Stimulated activated CD8-positive, alpha-beta memory T cell treated with anti-CD3 and anti-CD28 coated beads, Interleukin-7, amount 100 ng/mL, for 1 hour (primary cell): ENCODE data around the gene CNOT4.

ENCODE experiments used
- DNase-seq, 2 donors: peaks; one replicate each; pipeline ENCODE4 v3.0.0-alpha.2; 2020; ENCODE audit warnings: low read depth in 2 of 2

Gene CNOT4, protein sequence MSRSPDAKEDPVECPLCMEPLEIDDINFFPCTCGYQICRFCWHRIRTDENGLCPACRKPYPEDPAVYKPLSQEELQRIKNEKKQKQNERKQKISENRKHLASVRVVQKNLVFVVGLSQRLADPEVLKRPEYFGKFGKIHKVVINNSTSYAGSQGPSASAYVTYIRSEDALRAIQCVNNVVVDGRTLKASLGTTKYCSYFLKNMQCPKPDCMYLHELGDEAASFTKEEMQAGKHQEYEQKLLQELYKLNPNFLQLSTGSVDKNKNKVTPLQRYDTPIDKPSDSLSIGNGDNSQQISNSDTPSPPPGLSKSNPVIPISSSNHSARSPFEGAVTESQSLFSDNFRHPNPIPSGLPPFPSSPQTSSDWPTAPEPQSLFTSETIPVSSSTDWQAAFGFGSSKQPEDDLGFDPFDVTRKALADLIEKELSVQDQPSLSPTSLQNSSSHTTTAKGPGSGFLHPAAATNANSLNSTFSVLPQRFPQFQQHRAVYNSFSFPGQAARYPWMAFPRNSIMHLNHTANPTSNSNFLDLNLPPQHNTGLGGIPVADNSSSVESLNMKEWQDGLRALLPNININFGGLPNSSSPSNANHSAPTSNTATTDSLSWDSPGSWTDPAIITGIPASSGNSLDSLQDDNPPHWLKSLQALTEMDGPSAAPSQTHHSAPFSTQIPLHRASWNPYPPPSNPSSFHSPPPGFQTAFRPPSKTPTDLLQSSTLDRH

DNA sequence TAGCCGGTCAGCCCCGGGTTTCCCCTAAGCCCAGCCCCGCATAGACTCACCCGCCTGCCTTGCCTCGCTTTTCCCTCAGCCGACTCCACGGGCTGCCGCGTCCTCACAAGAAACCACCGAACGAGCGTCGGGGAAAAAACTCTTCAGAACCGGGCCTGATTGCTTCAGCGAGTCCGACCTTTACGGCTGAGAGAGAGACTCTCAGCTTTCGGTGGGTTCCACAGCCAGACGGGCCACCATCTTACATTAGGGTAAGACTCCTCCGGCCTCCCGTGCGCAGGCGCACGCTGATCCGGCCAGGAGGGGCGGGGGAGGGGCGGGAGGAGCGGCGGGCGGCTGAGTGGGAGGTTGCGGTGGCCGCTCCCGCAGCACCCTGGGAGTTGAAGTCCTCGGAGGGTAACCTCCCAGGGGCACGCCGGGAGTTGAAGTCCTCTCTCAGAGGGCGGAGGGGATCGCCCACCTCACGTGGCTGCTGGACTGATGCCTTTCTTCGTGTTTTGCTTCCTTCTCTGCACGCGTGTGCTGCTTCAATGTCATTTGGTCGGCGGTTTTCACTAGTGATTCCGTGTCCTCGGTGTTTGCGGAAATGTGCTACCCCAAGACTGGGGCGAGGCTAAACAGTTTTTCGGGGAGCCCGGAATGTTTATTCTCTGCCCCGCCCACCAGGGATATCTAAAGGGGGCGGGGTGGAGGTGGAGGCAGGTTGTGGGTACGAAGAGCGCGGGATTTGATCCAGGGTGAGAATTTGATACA is at the start of gene CNOT4:
TSS of gene CNOT4 (minus strand) at position 264 of the 753 bp plus-strand sequence. CDS start 71,771 bp downstream, outside the sequence.
- DNase-seq, result peak; percentile 94 to 95

DNA sequence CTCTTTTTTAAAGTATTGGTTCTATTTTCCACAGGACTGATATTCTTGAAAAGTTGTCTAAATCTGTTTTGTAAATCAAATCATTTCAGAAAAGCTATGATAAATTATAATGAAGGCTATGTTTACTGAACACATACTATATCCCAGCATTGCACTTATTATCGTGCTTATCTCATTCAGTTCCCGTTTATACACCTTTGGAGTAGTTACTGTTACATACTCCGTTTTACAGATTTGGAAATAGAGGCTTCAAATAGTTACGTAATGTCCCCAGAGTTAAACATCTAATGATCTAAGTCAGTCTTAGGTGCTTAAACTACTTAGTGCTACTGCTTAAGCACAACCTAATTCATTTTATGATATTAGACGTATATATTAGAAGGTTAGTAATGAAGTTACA is 49.0 kb upstream of the CNOT4 start:
- no peak for DNase-seq

DNA sequence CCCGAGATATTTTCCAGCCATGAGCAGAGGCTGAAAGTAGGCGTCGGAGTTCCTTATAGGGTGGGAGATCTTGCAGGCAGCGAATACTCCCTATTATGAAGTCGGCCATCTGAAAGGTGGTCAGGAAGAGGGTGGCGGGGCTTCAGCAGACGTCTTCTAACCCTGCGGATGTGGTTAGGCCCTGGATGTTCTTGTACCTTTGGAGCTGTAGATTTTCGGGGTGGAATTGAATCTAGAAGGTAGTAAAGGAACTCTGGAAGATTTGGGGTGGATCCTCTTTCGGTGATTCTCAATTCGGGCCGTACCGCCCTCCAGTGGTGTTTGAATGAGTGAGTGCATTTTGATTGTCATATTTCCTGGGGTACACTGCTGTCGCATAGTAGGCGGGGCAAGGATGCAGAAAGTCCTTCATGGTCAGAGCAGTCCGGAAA is 48.5 kb upstream of the CNOT4 start:
- DNase-seq, result peak; percentile 37 to 41

DNA sequence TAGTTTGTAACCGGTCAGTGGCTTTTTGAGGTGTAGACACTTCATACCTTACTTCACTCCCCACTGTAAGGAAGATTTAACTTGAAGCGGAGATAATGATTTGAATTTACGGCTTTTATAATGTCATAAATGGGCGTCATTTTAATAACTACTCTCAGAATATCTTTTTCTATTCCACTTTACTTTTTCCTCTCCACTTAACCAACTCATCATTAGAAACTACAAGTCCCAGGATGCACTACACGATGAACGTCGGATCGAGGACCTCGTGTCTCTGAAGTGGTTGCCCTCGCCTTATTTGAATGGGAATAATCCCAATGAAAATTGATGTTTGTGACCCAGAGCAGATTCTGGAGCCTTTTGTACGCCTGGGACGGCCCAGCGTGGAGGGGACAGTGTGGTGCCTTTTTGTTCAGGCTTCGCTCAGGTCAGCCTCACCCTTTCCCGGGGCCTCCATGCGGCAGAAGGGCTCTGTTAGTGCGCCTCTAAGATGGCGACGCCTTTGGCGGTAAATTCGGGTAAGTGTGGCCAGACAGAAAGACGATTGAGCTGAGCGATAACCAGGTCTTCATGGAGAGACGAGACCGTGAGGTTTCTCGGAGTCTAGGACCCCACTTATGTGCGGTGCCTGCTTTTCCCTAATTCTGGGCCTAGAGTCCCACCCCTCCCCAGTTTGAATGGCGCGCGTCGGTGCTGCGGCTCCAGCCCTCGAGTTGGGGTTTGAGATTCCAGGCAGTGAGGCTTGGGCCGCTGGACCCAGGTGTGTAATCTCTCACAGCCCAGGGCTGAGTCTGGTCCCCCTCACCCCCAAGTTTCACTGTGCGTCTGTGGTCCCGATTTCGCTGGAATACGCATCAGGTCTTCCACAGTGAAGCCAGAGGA is 47.8 kb upstream of the CNOT4 start, which contains the start of gene NUP205:
TSS of gene NUP205 (plus strand) at position 463 of the 882 bp plus-strand sequence. CDS start at position 491, 28 bp downstream.
- DNase-seq, result peak; percentile 45 to 57

DNA sequence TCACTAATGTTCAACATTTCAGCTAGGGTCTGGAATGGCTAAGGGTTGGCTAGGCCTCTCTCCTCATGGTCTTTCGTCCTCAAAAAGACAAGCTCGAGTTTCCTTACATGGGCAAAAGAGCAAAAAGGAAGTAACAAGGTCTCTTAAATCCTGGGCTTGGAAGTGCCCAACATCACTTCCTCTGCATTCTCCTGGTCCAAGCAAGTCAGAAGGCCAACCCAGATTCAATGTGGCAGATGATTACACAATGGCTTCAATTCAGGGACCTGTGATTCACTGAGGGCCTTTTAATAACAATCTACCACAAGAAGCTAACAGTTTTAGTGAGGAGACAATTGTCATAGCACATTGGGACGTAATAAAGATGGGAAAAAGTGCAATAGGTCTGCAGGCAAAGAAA is 43.4 kb upstream of the CNOT4 start:
- no peak for DNase-seq

DNA sequence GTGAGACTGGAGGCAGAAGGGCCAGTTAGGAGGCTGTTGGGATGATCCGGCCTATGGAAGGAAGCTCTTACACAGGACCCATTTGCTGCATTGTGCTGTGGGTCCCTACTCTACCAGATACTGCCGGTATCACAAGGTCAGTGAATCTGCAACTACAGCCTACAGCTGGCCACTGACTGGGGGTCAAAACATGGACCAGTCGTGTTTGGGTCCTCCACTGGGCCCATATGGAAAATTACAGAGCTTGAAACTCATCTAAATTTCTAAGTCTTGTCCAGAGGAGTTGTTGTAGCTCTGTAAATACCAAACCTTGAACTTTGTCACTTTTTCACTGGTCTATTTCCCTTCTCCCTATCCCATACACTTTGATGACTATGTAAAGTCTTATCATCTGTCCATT is 42.2 kb upstream of the CNOT4 start:
- DNase-seq, result no peak

DNA sequence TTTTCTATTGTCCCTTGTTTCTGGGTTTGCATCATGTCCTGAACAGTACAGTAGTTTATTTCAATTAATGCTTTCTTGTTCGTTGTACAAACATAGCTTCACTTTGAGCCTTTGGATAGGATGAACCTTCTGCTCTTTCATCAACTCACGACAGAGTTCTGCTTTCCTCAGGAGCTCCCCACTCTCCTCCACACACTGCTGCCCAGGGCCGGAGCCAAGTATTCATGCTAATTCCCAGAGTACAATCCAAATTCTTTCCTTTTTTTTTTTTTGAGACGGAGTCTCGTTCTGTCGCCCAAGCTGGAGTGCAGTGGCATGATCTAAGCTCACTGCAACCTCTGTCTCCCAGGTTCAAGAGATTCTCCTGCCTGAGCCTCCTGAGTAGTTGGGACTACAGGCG is 40.3 kb upstream of the CNOT4 start:
- no peak for DNase-seq

DNA sequence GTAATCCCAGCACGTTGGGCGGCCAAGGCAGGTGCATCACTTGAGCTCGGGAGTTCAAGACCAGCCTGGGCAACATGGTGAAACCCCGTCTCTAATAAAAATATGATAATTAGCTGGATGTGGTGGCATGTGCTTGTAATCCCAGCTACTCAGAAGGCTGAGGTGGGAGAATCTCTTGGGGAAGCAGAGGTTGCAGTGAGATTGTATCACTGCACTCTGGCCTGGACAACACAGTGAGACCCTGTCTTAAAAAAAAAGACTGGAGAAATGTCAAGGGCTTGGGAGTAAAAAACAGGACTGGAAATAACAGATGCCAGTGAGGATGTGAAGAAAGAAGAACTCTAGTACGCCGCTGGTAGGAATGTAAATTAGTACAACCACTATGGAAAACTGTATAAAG is 31.1 kb upstream of the CNOT4 start:
- DNase-seq, result no peak

DNA sequence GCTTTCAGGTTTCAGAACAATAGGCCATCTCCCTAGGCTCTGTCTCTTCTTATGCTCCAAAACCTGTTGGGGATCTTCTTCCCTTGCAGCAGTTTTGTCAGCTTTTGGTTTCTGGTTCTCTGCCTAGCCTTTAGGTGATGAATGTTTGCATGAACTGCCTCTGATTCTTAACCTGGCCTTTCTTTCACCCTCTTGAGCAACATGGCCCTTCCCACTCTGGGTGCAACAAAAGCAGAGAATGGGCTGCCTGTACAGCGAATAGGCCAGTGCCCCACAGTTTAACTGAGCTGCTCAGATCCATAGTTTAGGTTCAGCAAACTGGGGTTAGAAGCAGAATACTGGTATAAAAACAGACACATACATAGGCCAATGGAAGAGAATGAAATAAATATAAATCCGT is 29.7 kb upstream of the CNOT4 start:
- no peak for DNase-seq

DNA sequence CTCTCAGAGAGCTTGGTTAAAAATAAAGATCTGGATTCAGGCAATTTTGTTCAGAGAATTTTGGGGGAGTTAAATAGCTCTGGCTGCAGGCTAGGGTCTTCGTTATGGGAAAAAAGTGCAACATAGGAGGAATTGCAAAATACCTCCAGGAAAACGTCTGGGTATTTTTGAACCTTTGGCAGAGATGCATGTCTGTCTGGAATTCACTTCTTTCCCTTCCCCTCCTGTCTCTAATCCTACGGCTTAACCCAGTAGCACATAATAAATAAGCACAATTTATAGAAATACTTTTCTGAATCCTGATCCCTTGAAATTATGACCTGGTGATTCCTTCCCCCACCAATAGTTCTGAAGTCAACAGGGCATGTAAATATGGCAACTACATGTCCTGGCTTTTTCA is 28.5 kb upstream of the CNOT4 start:
- no peak for DNase-seq

DNA sequence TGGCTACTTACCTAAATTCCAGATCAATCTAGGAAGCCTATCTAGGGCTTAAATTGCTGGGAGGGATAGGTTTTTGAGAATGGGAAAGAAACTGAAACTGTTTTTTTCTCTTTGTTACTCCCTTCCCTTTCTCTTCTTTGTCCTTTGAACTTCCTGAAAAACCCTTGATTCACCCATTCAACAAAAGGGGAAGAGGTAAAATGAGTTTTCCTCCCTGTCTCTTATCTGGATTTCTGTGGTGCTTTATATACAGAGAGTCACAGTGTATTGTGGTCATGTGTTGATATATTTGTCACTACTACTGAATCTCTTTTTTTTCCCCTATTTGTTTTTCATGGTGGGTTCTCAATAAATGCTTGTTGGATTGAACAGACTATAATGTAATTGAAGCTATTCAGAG is 28.0 kb upstream of the CNOT4 start:
- no peak for DNase-seq

DNA sequence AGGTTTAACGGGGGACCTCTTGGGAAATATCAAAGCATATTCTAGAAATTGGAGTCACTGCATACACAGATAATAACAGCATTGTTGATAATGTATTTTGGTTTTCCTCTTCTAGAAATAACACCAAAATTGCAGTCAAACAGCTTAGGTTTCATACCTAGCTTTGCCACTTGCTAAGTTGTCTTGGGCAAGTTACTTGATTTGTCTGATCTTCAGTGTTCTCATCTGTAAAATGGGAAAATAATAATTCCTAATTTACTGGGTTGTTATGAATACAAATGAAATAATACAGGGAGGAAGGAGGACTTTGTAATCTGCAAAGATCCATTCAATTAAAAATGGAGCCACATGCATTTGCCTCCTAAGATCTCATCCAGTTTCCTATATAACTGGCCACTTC is 27.6 kb upstream of the CNOT4 start:
- DNase-seq, result no peak

DNA sequence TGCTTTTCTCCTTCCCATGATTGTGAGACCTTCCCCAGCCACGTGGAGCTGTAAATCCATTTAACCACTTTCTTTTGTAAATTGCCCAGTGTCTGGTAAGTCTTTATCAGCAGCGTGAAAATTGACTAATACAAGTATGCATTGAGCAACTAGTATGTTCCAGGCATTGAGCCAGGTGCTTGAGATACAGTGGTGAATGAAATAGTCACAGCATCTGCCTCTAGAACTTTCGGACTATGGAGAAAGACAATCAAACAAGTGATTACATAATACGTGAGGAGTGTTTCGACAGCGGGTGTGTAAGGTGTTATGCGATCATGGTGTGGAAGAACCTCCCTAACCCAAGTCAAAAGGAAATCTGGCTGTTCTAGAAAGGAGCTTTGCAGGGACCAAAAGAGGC is 26.2 kb upstream of the CNOT4 start:
- no peak for DNase-seq

DNA sequence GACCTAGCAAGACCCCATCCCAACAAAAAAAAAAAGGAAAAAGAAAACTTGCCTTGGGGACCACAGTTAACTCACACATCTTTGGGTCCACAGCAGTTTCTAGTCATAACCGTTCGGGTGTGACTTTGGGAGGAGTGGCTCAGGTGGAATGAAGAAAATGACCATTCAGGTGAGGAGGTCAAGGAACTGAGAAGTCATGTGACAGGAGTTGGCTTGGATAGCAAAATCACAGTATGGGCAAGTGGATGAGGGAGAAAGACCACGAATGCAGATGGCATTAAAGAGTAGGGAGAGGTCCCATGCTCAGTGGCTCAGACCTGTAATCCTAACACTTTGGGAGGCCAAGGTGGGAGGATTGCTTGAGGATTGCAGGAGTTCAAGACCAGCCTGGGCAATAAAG is 17.1 kb upstream of the CNOT4 start:
- DNase-seq, result no peak

DNA sequence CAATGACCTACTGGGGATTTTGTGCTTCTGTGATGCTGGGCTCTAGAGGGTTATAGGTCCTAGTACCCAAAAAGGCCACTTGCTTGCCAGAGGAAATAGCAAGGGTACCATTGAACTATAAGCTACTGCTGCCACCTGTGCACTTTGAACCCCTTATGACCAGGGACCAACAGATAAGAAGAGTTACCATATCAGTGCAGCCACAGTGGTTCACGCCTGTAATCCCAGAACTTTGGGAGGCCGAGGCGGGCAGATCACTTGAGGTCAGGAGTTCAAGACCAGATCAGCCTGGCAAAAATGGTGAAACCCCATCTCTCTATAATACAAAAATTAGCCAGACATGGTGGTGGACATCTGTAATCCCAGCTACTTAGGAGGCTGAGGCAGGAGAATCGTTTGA is 15.5 kb upstream of the CNOT4 start:
- no peak for DNase-seq

DNA sequence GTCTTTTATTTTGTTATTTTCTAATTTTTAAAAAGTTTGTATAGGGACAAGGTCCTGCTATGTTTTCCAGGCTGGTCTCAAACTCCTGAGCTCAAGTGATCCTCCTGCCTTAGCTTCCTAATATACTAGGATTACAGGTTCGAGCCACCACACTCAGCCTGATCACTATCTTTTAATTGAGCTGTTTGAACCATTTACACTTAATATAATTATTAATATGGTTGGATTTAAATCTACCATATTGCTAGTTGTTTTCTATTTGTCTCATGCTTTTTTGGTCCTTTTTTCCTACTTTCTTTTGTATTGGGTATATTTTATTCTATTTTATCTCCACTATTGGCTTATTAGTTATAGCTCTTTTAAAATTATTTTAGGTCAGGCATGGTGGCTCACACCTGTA is 13.2 kb upstream of the CNOT4 start:
- no peak for DNase-seq

DNA sequence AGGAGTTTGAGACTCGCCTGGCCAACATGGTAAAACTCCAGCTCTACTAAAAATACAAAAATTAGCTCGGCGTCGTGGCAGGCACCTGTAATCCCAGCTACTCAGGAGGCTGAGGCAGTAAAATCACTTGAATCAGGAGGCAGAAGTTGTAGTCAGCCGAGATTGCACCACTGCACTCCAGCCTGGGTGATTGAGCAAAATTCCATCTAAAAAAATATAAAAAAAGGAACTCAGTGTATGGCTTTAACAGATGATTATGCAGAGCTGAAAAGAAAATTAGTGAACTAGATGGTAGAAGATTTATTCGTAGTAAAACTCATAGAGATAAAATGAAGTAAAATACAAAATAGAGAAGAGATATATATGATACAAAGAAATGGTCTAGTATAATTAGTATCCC is 12.6 kb upstream of the CNOT4 start:
- DNase-seq, result no peak

DNA sequence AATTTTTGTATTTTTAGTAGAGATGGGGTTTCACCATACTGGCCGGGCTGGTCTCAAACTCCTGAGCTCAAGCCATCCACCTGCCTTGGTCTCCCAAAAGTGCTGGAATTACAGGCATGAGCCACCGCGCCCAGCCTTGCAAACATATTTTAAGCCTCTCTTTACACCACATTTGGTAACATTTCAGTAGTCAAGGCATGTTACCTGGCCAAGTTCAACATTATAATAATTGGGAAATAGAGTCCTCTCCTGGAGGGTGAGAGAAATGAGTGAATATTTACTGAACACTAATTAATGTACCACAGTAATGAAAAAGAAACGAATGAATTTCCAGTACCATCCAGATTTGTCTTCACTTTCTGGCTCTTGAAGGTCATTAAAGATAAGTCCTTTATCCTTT is 10.0 kb upstream of the CNOT4 start:
- no peak for DNase-seq

DNA sequence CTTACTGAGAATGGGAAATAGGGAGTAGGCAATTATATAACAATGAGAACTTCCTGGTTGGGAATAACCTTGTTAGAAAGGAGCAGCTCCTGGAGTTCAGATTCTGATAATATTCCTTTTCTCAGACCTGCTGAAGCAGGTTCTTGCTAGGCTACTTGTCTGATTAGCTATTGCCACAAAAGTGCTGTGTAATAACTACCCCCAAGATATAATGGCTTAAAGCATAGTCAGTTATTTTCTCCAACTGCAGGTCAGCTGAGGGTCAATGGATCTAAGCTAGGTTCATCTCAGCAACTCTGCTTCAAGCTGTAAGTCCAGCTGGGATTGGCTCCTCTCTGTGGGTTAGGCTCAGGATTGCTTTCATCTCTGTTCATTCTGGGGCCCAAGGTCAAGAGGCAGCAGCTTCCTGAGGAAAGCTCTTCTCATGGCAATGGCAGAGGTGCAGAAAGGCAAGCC is 9.4 kb upstream of the CNOT4 start:
- no peak for DNase-seq

DNA sequence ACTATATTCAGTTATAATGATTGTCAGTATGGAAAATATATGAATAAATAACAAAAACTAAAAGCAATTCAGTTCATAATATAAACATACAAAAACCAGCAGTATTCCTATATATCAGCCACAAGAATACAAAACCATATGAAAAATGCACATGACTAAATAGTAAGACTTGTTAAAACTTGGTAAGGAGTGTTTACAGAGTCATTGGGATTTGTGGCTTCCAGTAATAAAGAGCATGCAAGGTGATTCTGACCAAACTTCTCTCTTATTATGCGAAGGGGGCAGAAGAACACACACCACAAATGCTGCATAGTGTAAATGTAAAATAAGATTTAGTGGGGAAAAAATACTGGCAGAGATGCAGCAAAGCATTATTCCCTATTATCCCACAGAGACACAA is 8.8 kb upstream of the CNOT4 start:
- no peak for DNase-seq

DNA sequence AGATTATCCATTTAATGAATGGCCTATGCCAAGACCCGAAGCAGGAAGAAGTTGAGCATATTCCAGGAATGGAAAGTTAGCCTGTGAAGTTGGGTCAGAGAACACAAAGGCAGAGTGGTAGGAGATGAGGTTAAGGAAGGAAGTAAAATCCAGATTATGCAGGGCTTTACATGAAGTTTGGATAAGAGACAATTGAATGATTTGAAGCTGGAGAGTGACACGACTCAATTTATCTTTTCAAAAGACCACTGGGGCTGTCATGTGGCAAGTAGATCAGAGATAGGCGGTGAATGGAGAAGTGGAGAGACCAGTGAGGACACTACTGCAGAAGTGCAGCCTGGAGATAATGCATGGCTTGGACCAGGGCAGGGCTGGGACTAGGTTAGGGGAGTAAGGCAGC is 7.2 kb upstream of the CNOT4 start:
- no peak for DNase-seq
